DMS 273 (cell line): Measurements from ENCODE around the gene MAPKAPK2.

Source experiments
- DNase-seq: peaks from one replicate; lab custom pipeline; 2025; ENCODE audit not compliant: unreplicated experiment; lab: John Stamatoyannopoulos, UW

Gene MAPKAPK2

DNA sequence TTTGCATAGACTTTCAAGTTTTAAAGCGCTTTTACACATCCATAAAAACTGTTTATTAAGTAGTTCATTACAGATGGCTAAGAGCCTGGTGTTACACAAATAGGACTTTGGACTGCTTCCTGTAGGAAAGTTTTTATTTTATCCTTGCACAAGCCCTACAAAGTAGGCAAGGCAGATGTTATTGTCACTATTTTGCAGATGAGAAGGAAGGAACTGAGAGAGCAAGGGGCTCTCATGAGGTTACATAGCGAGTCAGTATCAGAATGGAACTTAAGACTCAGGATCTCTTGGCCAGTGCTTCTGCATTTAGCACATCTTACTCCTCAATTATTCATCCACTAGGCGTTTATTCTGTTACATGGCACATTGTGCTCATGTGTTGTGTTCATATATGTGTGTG is 2.6 kb upstream of the MAPKAPK2 start:
- DNase-seq, result no peak

DNA sequence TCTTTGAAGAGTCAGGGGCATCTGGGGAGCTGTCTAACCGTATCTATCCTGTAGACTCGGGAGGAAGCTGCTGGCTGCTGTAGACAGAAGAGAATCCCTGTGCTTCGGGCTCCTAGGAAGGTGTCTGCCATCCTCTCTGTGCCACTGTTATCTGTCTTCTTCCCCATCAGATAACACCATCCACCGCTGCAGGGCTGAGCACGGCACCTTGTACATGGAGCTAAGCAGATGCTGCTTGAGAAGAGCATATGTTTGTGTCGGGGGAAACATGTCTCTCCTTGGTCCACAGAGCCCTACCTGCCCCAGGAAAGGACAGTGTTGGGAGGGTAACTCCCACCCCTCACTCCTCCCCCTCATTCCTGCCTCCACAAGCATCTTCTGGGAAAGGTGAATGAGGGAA is 1.4 kb upstream of the MAPKAPK2 start:
- no peak for DNase-seq

DNA sequence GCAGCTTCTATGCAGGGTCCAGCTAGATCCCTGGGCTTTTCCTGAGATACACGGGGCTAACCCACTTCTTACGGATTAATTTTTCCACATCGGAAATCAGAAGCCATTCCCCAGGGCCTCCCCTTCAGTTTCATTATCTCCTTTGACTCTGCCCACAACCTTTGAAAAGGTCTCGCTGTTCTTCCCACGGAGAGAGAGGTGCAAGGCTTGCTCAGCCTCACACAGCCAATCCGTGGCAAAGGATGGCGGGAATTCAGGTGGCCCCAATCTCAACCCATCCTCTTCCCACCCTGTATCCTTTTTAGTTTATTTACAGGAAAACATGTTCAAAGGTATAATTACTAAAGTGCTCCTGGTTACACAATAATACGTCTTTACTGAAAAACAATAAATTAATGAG is 702 bp upstream of the MAPKAPK2 start:
- no peak for DNase-seq

DNA sequence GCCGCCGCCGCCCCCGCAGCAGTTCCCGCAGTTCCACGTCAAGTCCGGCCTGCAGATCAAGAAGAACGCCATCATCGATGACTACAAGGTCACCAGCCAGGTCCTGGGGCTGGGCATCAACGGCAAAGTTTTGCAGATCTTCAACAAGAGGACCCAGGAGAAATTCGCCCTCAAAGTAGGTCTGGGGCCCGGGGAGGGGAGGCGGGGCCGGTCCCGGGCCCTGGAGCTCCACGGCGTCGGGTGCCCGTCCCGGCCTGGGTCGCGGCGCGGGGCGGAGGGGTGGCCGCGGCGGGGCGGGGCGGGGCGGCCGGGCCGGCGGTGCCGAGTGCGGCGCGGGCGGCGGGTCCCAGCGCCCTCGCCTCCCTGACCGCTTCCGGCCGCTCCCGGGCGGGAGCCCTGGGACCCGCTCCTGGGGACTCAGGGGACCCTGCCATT is 646 bp downstream of the MAPKAPK2 start:
- DNase-seq, result peak; percentile 77

DNA sequence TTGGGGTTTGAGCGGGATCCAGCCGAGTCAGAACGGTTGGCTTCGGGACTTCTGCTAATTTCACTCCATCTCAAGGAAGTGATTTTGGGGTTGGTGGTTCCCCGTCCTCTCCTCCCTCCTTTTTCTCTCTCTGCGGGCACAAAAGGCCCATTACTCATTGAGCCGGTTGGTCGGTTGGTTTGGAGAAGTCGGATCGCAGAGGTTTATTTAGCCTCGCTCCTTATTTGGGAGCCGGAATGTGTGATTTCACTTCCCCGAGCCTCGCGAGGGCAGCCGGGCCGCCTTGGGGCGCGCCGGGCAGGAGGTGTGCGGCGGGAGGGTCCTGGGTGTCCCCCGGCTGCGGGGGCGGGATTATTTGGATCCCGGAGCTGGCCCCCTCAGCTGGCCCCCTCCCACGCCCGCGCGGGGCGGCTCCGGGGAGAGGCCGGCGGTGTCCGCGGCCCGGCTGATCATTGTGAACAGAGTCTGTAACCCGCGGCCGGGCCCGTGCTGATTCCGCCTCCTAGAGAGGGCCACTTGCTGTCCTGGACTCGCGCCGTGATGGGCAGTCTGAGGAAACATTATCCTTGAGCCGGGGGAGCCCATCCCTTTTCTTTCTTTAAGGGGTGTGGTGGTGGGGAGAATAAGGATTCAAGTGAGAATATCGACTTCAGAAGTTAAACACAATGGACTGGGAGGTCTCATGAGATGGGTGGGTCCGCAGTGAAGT is 1.2 kb downstream of the MAPKAPK2 start:
- peak; percentile 86 for DNase-seq

DNA sequence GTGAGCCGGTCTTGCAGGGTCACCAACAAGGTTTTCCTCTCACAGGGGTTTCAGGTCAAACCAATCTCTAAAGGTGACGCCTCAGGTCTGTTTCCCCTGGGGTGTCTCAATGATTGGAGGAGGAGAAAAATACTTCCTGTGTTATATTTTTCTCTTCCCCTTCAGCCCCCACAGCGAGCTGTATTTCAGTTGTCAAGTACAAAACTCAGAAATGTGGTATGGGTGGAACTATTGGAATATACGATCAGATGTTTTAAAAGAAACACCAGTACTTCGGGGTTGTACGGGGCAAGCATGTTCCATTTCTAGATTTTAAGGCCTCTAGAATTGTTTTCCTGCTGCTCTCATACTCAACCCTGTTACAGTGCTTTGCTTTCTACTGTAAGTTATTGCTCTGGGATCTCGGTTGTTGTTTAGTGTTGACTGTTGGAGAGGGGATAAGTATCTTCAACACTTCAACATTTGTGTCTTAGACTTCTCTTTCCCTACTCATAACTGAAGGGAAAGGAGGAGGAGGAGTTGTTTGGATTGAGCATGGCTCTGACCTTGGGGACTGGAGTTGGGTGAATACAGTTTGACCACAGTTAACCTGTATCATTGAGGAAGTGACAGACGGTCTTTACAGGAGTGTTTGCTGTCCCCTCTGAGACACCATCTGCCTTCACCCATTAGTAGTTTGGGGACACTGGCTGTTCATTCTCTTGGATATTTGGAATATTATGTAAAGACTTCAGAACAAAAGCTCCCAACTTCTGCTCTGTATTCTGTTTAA is 2.0 kb downstream of the MAPKAPK2 start:
- peak; percentile 54 for DNase-seq

DNA sequence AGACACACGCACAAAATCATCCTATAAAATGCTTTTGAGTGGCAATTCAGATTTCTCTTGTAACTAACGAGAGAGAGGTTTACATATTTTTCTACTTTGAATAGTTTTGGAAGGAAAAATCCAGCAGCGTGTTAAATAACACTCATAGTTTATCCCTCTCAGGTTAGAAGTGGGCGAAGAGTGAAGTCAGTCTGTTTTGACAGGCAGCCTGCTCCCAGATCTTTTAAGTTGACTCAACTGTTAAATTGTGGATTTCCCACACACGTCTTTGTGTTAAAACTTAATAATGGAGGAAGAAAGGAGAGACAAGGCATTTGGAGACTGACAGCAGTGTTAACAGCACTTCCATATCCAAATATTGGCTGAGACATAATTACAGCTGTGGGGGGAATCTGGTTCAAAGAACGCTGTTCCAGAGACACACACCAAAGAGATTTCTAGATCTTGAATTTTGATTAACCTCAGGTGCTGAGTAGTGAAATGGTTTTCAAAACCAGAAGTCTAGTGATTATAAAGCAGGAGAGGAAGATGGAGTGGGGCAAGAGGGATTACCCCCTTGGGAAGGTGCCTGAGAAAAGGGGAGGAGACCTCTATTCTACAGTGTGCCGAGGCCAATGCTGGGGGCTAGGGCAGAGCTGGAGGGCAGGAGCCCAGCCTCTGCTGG is 2.7 kb downstream of the MAPKAPK2 start:
- no peak for DNase-seq

DNA sequence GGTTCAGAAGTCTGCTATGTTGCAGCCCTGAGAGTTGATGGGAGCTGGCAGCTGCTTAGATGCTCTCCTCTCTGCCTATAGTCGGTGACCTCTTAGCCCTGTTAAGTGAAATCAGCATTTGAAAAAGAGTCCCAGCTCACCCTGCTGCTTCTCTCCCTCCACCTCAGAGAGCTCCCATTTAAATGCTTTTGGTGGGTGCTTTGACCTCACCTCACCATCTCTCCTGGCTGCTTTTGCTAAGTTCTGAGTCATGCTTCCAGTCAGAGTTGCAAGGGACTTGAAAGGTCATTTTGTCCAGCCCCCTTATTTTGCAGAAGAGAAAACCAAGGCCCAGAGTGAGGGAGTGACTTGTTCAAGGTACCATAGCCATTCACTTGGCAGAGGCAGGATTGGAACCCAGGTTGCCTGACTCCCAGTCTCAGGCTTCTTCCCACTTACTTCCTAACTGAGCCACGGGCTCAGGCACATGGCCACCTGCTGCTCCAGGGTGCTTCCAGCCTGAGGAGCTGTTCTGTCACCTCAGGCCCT is 3.3 kb downstream of the MAPKAPK2 start:
- no peak for DNase-seq

DNA sequence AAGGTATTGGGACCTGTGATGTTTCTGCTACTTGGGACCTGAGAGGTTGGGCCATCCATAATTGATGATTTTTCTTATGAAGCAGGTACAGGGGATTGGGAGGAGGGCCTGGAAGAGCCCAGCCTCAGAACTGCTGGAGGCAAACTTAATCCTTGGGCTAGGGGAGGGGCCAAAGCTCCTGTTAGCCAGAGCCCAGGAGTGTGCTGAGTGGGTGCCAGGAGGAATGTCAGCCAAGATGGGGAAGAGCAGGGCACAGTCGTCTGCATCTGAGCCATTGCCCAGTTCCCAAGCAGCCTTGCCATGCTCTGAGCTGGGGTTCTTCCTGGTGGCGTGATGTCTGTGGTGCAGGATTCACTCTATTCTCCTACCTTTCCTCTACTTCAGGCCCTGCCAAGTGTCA is 5.8 kb downstream of the MAPKAPK2 start:
- peak; percentile 18 for DNase-seq

DNA sequence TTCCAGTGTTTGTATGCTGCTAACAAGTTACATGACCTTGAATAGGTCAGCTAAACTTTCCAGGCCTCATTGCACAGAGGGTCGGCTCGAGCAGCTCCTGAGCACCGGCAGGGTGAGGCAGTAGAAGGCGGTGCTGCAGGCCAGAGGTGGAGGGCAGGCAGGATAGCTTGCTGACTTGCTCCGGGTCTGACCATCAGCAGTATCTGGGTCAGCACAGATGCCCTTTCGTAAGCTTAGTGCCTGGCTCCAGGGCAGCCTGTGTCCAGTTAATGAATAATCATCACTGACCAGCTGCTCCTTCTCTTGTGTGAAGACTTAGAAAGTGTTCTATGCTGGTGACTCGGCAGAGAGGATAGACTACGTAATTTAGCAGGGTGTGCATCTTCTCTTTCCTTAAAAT is 6.9 kb downstream of the MAPKAPK2 start:
- no peak for DNase-seq

DNA sequence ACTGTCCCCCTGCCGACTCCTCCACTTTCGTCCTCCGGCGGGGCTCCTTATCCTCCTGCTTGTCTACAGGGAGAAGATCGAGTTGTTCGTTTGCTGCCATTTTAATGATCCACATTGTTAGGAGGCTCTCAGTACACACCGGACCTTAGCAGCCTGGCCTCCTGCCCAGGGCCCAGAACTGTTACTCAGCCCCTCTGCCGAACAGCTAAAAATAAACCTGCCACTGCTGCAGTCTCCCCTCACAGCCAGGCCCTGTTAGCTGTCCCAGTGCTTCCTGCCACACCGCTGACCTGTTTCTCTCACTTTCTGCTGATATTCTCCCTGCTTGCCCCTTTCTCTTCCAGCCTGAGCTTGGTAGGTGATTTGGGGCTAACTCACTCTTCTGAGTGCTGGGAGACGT is 8.3 kb downstream of the MAPKAPK2 start:
- DNase-seq, result peak; percentile 43

DNA sequence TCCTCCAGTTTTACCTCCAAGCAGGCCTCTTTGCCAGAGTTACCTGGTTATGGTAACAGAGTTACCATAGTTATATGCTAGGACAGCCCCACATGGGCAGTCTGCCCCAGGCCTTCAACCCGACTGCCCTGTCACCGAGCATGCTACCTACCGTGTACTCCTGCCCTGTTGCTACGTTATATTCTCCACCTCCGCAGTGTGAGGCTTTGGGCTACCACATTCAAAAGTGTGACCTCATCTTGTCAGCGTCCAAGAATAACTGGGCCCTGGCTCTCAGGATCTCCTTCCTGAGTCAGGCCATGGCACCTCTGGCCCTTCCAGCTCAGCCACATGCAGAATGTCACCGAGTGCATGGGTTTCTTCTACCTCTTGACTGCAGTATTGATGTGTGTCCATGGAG is 8.9 kb downstream of the MAPKAPK2 start:
- no peak for DNase-seq

DNA sequence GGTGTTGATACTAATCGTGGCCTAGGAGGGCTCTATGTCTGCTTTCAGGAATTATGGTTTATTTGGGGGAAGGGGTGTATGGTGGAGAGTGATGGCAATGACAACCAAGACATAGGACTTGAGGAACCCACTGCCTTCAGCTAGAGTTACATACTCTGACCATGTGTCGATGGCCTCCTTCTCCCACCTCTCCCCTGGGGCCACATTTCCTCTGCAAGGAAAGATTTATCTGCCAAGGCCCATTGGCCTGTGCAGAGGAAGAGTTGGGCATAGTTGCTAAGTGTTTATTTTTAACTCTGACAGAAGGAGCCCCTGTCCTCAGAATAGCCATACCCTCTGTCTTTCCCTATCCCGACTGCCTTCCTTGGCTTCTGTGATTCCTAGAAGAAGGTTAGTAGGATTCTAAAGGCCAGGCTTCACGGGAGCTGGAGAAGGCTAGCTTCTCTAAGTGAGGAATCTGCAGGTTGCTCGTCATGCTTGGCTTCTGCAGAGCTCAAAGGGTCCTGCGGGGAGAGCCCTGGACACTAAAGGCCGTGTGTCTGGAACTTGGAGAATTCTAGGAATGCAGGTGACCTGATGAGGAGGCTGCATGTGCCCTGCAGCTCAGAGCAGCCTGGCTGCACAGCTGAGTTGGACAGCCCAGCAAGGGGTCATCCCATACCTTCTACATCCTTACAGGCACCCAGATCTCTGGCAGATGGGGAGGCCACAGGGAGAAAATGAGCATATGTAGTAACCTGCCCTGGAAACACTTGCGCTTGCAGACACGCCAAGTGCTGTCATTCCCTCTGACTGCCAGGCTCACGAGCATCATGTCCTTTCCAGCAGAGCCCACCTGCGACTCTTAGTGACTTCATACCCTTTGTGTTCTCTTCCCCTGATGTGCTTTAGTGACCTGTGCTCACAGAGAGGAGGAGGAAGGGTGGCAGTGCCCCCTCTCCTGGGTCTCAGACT is 9.7 kb downstream of the MAPKAPK2 start:
- DNase-seq, result peak; percentile 59

DNA sequence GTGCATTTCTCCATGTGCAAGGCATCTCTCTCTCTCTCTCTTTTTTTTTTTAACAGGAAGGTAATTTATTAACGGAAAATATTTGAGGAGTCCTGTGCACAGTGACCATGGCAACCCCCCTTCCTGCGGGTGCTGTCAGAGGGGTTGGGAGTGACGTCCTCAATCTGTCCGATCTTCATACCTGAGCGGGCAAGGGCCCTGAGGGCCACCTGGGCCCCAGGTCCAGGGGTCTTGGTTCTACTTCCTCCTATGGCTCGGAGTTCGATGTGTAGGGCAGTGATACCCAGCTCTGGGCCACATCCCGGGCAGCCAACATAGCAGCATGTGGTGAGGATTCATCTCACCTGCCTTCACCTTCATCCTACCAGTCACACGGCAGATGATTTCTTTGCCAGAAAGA is 11.0 kb downstream of the MAPKAPK2 start:
- no peak for DNase-seq

DNA sequence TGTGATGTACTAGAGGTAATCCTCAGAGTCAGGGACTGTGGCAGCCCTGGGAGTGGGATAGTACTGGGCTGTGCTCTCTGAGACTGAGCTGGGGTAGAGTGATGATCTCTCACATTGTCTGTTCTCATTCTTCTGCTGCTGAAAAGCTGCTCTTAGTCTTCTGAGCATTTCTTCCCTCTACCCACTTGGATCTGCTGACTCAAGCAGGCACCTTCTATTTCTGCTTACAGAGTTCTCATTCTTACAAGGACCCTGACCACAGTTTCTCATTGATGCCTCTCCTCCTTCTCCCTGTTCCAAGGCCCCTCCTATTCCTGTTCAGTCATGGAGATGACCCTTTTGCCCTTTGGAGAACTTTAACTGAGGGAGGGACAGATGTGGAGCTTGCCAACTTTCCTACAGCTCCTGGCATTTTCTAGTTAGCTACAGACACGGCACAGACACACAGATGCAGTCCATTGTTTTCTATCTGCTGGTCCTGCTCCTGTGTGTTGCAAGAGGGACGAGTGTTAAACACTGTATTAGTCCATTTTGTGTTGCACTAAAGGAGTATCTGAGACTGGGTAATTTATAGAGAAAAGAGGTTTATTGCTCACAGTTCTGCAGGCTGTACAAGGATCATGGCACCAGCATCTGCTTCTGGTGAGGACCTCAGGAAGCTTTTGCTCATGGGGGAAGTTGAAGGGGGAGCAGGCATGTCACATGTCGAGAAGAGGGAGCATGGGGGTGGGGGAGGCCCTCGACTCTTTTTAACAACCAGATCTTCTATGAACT is 12.3 kb downstream of the MAPKAPK2 start:
- no peak for DNase-seq

DNA sequence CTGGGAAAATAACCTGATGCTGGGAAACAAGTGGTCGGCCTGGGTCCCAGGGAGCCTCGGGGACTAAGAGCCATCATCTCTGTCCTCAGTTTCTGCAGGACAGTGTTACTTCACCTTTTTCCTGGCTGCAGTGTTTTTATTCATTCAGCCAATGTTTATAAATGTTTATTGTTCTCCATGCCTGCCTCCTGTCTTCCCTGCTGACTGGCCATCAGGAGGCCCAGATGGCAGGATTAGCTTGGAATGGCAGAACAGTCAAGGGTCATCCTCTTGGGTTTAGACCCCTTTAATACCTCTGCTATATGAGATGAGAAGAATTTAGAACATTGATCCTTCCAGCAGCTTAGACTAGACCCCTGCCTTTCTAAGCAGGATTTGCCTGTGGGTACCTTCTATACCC is 13.3 kb downstream of the MAPKAPK2 start:
- DNase-seq, result peak; percentile 14

DNA sequence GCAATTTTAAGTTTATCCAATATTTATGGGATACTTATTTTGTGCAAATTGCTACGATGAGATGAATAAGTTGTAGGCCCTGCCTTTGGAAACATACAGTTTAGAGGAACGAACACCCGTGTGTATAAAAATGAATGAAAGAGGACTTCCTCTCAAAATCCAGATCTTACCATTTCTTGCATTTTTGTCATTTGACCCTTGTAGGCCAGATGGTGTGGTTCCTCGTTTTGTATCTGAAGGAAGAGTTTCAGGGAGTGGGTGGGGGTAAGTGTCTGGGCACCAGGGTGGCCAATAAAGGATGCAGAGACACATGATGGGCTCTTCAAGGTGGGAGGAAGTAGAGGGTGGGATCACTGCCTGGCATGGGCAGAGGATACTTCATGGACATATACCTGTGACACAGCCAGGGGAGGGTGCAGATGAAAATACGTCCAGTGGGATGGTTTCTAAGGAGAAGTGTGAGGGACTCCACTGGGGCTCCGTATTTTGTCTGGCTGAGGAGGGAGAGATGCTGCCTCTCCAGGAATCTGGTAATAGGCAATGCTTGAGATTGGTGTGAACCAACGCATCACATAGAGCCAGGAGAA is 14.4 kb downstream of the MAPKAPK2 start:
- no peak for DNase-seq

DNA sequence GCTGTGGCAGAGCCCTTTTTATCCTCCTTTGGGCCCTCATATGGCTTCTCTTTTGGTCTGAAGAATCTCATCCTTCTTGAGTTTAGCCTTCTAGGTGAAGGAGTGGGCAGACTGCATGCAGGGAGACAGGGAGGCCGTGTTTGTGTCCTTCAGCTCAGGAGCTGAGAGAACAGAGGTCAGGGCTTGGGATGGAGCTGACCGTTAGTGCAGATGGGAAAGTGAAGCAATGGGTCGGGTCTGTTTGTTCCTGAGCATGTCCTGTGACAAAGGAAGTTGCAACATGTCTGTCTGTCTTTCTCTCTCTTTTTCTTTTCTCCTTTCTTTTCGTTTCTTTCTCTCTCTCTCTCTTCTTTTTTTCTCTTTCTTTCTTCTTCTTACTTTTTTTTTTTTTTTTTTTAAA is 14.9 kb downstream of the MAPKAPK2 start:
- DNase-seq, result no peak

DNA sequence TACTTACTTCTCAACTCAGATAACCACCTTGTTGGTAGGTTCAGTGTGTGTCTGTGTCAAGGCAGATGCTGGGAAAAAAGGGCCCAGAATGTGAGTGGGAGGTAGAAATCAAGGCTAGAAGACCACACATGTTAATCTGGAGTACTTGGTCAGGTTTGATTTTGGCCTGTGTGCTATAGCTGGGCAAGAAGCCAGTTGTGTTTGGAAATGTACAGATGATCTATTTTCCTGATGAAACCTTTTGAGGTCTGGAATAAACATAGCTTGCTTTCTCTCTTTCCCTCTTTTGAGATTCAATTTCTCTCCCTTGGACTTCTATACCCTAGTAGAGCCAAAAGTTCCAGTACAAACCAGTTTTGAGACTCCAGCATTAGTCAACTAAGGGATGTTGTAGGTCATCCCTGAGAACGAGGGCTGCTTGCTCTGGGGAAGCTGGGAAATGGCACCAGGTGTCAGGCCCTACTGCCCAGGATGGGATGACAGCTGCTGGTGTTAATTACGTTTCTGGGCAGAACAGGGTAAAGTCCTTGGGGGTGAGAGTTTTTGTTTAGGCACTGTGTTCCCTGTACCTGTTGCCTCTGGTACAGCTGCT is 15.8 kb downstream of the MAPKAPK2 start:
- DNase-seq, result peak; percentile 94
